HG02678 (cell line): ENCODE data around the gene PTRHD1.

ENCODE experiments used
- ATAC-seq: cut with Tn5 transposase; IDR thresholded peaks from one replicate; pipeline ENCODE4 v1.9.1; 2021; ENCODE audit warnings: mild to moderate bottlenecking, moderate library complexity; ENCODE audit not compliant: unreplicated experiment

Gene PTRHD1

GRCh38 chr2:24763843-24764242 is 29.3 kb downstream of the PTRHD1 start:
- ATAC-seq: no peak

DNA sequence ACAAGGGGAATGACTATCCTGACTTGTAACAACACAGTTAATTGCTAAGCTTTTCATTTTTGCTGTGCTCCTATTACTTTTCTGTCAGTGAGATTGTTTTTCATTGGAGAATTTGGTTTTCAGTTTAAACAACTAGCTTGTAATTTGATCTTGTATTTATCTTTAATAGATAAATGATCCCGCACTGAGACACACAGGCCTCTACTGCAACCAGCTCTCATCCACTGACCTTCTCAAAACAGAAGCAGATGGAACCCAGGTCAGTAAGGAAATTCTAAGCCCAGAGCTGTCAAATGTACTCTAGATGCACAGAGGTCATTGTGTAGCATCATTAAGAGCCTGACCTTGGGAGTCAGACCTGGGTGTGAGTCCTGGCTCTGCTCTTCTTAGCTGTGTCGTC is 30.7 kb downstream of the PTRHD1 start:
- no peak for ATAC-seq

DNA sequence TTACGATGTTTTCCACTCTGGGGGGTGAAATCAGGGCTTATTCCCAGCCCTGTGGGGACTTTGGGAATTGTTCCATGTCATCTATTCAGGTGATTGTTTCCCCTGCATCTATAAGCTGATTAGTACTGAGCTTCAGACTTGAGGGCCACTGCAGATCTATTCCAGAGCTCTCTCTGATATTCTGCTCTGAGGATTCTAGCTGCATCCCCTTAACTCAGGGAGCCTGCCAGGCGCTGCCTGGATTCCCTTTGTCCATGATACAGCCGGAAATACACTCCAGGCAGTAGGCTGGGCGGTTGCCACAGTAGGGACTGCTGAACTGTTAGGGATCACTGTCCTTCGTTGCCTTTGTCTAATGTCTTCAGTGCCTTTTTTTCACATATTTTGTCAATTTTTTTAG is 31.3 kb downstream of the PTRHD1 start:
- ATAC-seq: no peak

DNA sequence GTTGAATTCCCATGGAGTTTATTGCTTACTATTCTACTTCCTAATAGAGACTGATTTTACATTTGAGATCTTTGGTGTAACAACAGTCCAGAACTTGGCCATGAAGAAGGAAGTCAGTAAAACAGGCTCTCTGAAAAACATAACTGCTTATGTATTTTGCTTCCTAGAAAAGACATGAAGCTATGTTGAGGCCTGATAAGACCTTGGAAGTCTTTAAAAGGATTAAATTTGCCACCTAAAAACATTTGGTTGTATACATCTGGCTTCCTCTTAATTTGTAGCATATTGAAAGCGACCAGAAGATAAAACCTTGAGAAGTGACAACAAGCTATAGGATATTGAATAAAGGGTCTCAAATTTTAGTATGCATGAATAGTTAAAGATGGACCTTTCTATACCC is 36.4 kb downstream of the PTRHD1 start:
- no peak for ATAC-seq

- ATAC-seq: no peak
Observed at GRCh38 chr2:24754985-24755705, 38.0 kb downstream of the PTRHD1 start.

GRCh38 chr2:24749069-24749691 is 44.0 kb downstream of the PTRHD1 start:
- ATAC-seq: no peak

DNA sequence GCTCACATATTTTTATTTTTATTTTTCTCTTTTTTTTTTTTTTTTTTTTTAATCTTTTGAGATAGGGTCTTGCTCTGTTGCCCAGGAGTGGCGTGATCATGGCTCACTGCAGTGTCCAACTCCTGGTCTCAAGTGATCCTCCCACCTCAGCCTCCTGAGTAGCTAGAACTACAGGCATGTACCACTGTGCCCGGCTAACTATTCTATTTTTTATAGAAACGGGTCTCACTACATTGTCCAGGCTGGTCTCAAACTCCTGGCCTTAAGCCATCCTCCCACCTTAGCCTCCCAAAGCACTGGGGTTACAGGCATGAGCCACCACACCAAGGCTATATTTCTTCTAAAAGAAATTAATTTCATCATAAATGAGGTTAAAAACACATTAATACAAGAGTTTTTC is 45.9 kb downstream of the PTRHD1 start:
- ATAC-seq: no peak

DNA sequence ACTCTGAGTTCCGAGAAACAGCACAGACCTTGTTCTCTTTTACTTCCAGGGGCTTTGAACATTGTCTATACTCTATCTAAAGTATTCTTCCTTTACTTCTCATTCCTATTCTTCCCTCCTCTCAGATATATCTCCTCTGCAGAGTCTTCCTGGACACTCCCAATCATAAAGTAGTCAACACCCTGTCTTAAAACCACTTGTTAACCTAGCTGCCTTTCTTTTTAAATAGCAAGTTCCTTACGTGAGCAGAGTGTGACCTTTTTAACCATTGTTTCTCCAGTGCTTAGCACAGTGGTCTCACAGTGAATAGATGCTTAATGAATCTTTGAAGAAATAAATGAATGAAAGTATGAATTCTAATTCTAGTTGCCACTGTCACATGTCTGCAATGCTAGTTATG is 47.4 kb downstream of the PTRHD1 start:
- no peak for ATAC-seq

DNA sequence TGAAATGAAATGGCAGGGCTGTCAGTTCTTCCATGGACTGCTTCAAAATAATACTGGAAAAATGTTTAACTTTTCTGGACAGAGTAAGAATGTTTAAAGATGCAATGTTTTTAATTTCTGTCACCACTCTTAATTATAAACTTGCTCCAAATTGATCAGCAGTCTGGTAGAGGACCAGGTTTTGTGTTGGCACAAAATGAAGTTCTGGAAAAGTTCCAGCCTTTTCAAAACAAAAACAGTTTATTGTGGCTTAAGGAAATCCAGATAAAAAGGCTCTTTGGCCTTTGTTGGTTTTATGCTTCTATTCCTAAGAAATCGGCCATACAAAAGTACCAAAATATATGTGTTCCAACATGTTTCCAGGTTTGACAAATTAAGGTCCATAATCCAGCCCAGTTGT is 48.8 kb downstream of the PTRHD1 start:
- ATAC-seq: no peak

DNA sequence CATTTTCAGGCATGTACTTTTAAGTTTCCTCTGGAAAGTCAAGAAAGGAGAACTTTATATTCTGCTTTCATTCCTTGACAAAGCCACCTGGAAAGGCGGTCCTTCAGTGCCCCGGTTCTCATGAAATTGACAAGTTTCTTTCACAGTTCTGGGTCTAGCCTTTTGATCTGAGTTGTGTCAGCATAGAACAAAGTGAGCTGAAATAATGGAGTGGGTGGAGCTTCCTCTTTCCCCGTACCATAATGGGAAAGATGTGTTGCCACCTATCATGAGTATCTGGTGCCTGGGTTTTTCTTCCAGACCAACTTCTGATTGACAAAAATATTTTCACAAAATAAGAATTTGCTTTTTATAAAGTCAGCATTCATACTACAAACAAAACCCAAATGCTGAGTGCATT is 49.3 kb downstream of the PTRHD1 start:
- no peak for ATAC-seq

DNA sequence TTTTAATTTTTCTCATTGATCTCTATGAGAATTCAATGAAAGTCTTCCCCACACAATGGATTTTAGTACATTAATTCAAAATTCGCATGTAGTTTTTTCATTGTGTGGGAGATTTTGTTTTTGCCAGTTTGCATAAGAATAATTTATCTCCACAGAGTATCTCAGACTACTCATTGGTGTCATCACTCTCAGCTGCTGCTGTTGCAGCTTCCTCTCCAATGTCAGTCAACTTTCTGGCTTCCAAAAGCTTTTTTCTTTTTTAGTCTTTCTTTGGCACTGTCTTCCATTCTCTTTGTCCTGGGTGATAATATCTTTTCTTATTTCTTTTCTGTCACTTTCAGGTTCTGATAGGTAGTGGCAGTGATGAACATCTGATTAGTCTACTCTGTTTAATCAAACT is 50.5 kb downstream of the PTRHD1 start:
- ATAC-seq: no peak

GRCh38 chr2:24740142-24740541 is 53.0 kb downstream of the PTRHD1 start:
- no peak for ATAC-seq
